T-cell (primary cell): ENCODE measurements around the gene TBC1D22A. TPM values are rescaled to one million over a fixed set of nuclear protein-coding genes. Genes with fewer than 3 reads are reported as not detected.
A peak's percentile ranks its signal among the peaks of the same experiment; 100 is the strongest.

Source experiments
- ATAC-seq, 4 experiments: fragments of 200-7000 bp in 3 of 4; fragments of 150-1000 bp in 1 of 4; cut with Tn5 transposase; replicated peaks in 1 of 4; 1 replicate in 3 of 4; 2 replicates in 1 of 4; pipeline ENCODE4 v1.10.0; 2021; ENCODE audit warnings: moderate library complexity in 3 of 4, mild to moderate bottlenecking in 2 of 4, moderate number of reproducible peaks in 1 of 4
- CTCF ChIA-PET, 2 donors: fragments of 300-600 bp; sonication (Branson Sonifier 250); formaldehyde crosslinking; loops; one replicate each; lab custom pipeline; 2022; ENCODE audit warnings: antibody characterized with exemption in 2 of 2; lab: Charles Lee
- POLR2A ChIA-PET, 2 donors: fragments of 300-600 bp; sonication (Branson Sonifier 250); formaldehyde crosslinking; loops; one replicate each; lab custom pipeline; 2022; ENCODE audit warnings: antibody characterized with exemption in 2 of 2; lab: Charles Lee
- DNase-seq, 35 experiments: peaks; one replicate each; pipeline versions ENCODE4 v3.0.0 to v3.0.0-alpha.2; 2013 to 2023
- H3K27ac ChIP-seq: one replicate; pipeline ENCODE4 v1.5.1; 2013; ENCODE audit warnings: low read length
- H3K27me3 ChIP-seq, 2 experiments: replicated peaks in 1 of 2; 1 replicate in 1 of 2; 2 replicates in 1 of 2; pipeline versions ENCODE4 v1.6.1 to v1.7.0; 2013; ENCODE audit warnings: low read length in 1 of 2, mixed read lengths in 1 of 2; ENCODE audit not compliant: control insufficient read depth in 2 of 2, insufficient read depth in 2 of 2; ENCODE audit errors: extremely low read depth in 1 of 2
- H3K36me3 ChIP-seq, 2 donors: 1 replicate in 1 of 2; 2 replicates in 1 of 2; pipeline versions ENCODE4 v1.6.1 to v1.7.0; 2013; ENCODE audit warnings: low read length in 1 of 2; ENCODE audit not compliant: control insufficient read depth in 2 of 2, insufficient read depth in 1 of 2; ENCODE audit errors: extremely low read depth in 1 of 2
- H3K4me1 ChIP-seq, 2 experiments: 1 replicate in 1 of 2; 2 replicates in 1 of 2; pipeline versions ENCODE4 v1.6.1 to v1.7.0; 2013; ENCODE audit warnings: low read length in 2 of 2, mixed read lengths in 1 of 2; ENCODE audit not compliant: insufficient read depth in 2 of 2, control insufficient read depth in 1 of 2; ENCODE audit errors: extremely low read depth in 1 of 2
- H3K4me3 ChIP-seq, 2 donors: 1 replicate in 1 of 2; 2 replicates in 1 of 2; pipeline versions ENCODE4 v1.5.1 to v1.7.0; 2013; ENCODE audit warnings: mild to moderate bottlenecking in 2 of 2, low read length in 1 of 2, moderate library complexity in 1 of 2; ENCODE audit not compliant: control insufficient read depth in 1 of 2; ENCODE audit errors: extremely low read depth in 1 of 2
- H3K9me3 ChIP-seq: 2 replicates; pipeline ENCODE4 v1.7.0; 2013
- H3K27ac Mint-ChIP-seq, 2 donors: one replicate each; pipeline ENCODE4 v1.8.0; 2020 to 2021; ENCODE audit warnings: mild to moderate bottlenecking in 2 of 2, mixed read lengths in 2 of 2
- H3K27me3 Mint-ChIP-seq, 2 donors: one replicate each; pipeline ENCODE4 v1.8.0; 2021 to 2022; ENCODE audit warnings: mixed read lengths in 2 of 2
- H3K36me3 Mint-ChIP-seq: one replicate; pipeline ENCODE4 v1.8.0; 2021; ENCODE audit warnings: mixed read lengths
- H3K4me1 Mint-ChIP-seq, 3 donors: one replicate each; pipeline ENCODE4 v1.8.0; 2020 to 2022; ENCODE audit warnings: mixed read lengths in 3 of 3, mild to moderate bottlenecking in 1 of 3
- H3K4me3 Mint-ChIP-seq, 3 donors: one replicate each; pipeline ENCODE4 v1.8.0; 2020 to 2022; ENCODE audit warnings: mild to moderate bottlenecking in 3 of 3, mixed read lengths in 3 of 3, moderate library complexity in 3 of 3
- H3K9me3 Mint-ChIP-seq, 3 donors: one replicate each; pipeline ENCODE4 v1.8.0; 2020 to 2022; ENCODE audit warnings: mixed read lengths in 3 of 3
- WGBS: methylation state at CpG from one replicate; pipeline ENCODE4 v1.1.5; 2013; ENCODE audit warnings: missing lambda C conversion rate; ENCODE audit not compliant: insufficient coverage; 5-methylcytosine and 5-hydroxymethylcytosine counted together
- total RNA-seq, 35 experiments: library from RNA in 6 of 35; stranded (reverse) in 6 of 35; fragments of 120-200 nt in 1 of 35; gene quantifications; one replicate each; pipeline versions ENCODE4 v1.2.1 to v1.2.4 and lab custom pipeline; 2013 to 2026

TBC1D22A gene
- total RNA-seq, 5 donors from 2014 or later (not counting 1 experiment from before 2014, with no cell fraction given): 38.3 to 67.8 (median 57.7) TPM

- ChIA-PET POLR2A (no interaction called here), CTCF (no interaction called here)
- Histone ChIP-seq H3K36me3 (peaks cover 7 to 13% of the 10 kb centered on the region in 2 donors), H3K27ac (no peak overlapping the region), H3K27me3 (no peaks in the 10 kb centered on the region), H3K9me3 (peaks cover 7% of the 10 kb centered on the region), H3K4me3 (no peak overlapping the region), H3K4me1 (no peaks in the 10 kb centered on the region)
- DNase-seq: no peak
- Mint-ChIP-seq H3K36me3 (peaks cover 85% of the 10 kb centered on the region), H3K27ac (no peak overlapping the region), H3K4me1 (peaks cover 4 to 26% (median 23%) of the 10 kb centered on the region in 3 donors), H3K27me3 (no peaks in the 10 kb centered on the region), H3K4me3 (no peak overlapping the region), H3K9me3 (peaks cover 10 to 28% (median 20%) of the 10 kb centered on the region in 3 donors)
- WGBS: 87% methylated on average over 4 of the region's 5 CpGs
- no peak for ATAC-seq
These were observed 106.9 kb downstream of the TBC1D22A start for GRCh38 chr22:46869329-46869728.

- no CpG with 5 or more reads among the region's 1 CpG for WGBS
- ChIA-PET CTCF (no interaction called here), POLR2A (no interaction called here)
- no peak overlapping the region for H3K27ac ChIP-seq
- no peaks in the 10 kb centered on the region for H3K4me1 ChIP-seq
- H3K36me3 Mint-ChIP-seq: peaks cover 81% of the 10 kb centered on the region
- peaks cover 4 to 27% (median 27%) of the 10 kb centered on the region in 3 donors for H3K4me1 Mint-ChIP-seq
- DNase-seq (no peak), ATAC-seq (no peak)
- H3K9me3 Mint-ChIP-seq: peaks cover 10 to 28% (median 20%) of the 10 kb centered on the region in 3 donors
- H3K4me3 Mint-ChIP-seq: no peak overlapping the region
- no peak overlapping the region for H3K27ac Mint-ChIP-seq
- no peaks in the 10 kb centered on the region for H3K27me3 Mint-ChIP-seq
- H3K4me3 ChIP-seq: no peak overlapping the region
- H3K27me3 ChIP-seq: no peaks in the 10 kb centered on the region
- H3K9me3 ChIP-seq: peaks cover 7% of the 10 kb centered on the region
- H3K36me3 ChIP-seq: peaks cover 7 to 13% of the 10 kb centered on the region in 2 donors
These were observed 107.5 kb downstream of the TBC1D22A start for GRCh38 chr22:46869831-46870441.

- Histone ChIP-seq H3K9me3 (peaks cover 7% of the 10 kb centered on the region), H3K4me1 (no peaks in the 10 kb centered on the region), H3K36me3 (peaks cover 2 to 12% of the 10 kb centered on the region in 2 donors), H3K27ac (no peak overlapping the region), H3K4me3 (no peak overlapping the region), H3K27me3 (no peaks in the 10 kb centered on the region)
- Mint-ChIP-seq H3K4me1 (peaks cover 7 to 31% (median 30%) of the 10 kb centered on the region in 3 donors), H3K27me3 (no peaks in the 10 kb centered on the region), H3K27ac (no peak overlapping the region), H3K9me3 (peaks cover 10 to 28% (median 20%) of the 10 kb centered on the region in 3 donors), H3K36me3 (peaks cover 64% of the 10 kb centered on the region), H3K4me3 (no peak overlapping the region)
- no peak for ATAC-seq
- DNase-seq: no peak
- ChIA-PET CTCF (no interaction called here), POLR2A (no interaction called here)
- WGBS: no CpG with 5 or more reads among the region's 2 CpGs
These were observed 109.4 kb downstream of the TBC1D22A start for GRCh38 chr22:46871826-46872225.

- DNase-seq (no peak), ATAC-seq (no peak)
- Histone ChIP-seq H3K4me3 (no peak overlapping the region), H3K27me3 (no peaks in the 10 kb centered on the region), H3K27ac (no peak overlapping the region), H3K4me1 (no peaks in the 10 kb centered on the region), H3K36me3 (peaks cover 4 to 5% of the 10 kb centered on the region in 2 donors), H3K9me3 (peaks cover 5% of the 10 kb centered on the region)
- Mint-ChIP-seq H3K27me3 (no peaks in the 10 kb centered on the region), H3K4me3 (no peak overlapping the region), H3K4me1 (peaks cover 25 to 46% (median 44%) of the 10 kb centered on the region in 3 donors), H3K27ac (no peak overlapping the region), H3K9me3 (peaks cover 10 to 23% (median 20%) of the 10 kb centered on the region in 3 donors), H3K36me3 (peaks cover 46% of the 10 kb centered on the region)
- ChIA-PET POLR2A (no interaction called here), CTCF (no interaction called here)
- WGBS: no CpG with 5 or more reads among the region's 4 CpGs
These were observed 112.6 kb downstream of the TBC1D22A start for GRCh38 chr22:46875089-46875488.

GRCh38 chr22:46876357-46876934 lies 114.0 kb downstream of the TBC1D22A start:
- peaks cover 3 to 12% (median 9%) of the 10 kb centered on the region in 3 donors for H3K9me3 Mint-ChIP-seq
- H3K27me3 Mint-ChIP-seq: no peaks in the 10 kb centered on the region
- peaks cover 0 to 10% of the 10 kb centered on the region in 2 donors for H3K36me3 ChIP-seq
- POLR2A ChIA-PET: no interaction called here
- no peaks in the 10 kb centered on the region for H3K4me1 ChIP-seq
- H3K27ac ChIP-seq: no peak overlapping the region
- no peak for ATAC-seq
- CTCF ChIA-PET: no interaction called here
- H3K4me3 Mint-ChIP-seq: no peak overlapping the region
- peaks cover 35 to 54% (median 48%) of the 10 kb centered on the region in 3 donors for H3K4me1 Mint-ChIP-seq
- H3K27me3 ChIP-seq: no peaks in the 10 kb centered on the region
- no peak overlapping the region for H3K4me3 ChIP-seq
- 91% methylated on average over 5 of the region's 7 CpGs for WGBS
- no peak overlapping the region for H3K27ac Mint-ChIP-seq
- peaks cover 41% of the 10 kb centered on the region for H3K36me3 Mint-ChIP-seq
- H3K9me3 ChIP-seq: peaks cover 5% of the 10 kb centered on the region
- DNase-seq: no peak

GRCh38 chr22:46878191-46878948 lies 115.9 kb downstream of the TBC1D22A start:
- 93% methylated on average over 10 of the region's 11 CpGs for WGBS
- peaks cover 40 to 53% (median 43%) of the 10 kb centered on the region in 3 donors for H3K4me1 Mint-ChIP-seq

More at GRCh38 chr22:46878191-46878948, 115.9 kb downstream of the TBC1D22A start:
- no peaks in the 10 kb centered on the region for H3K27me3 Mint-ChIP-seq
- Histone ChIP-seq H3K27ac (peak overlapping the region; percentile 5), H3K9me3 (peaks cover 2% of the 10 kb centered on the region), H3K27me3 (no peaks in the 10 kb centered on the region), H3K4me1 (no peaks in the 10 kb centered on the region), H3K4me3 (no peak overlapping the region), H3K36me3 (peaks cover 0 to 11% of the 10 kb centered on the region in 2 donors)
- peak overlapping the region in 1 of 2 donors; percentile 24 for H3K27ac Mint-ChIP-seq
- H3K4me3 Mint-ChIP-seq: no peak overlapping the region
- CTCF ChIA-PET: interaction anchor here in 1 of 2 donors (0.6 kb wide), 1 partner anchor 108 kb away, joined by 3 read pairs; no protein-coding TSS in a partner anchor
- POLR2A ChIA-PET: no interaction called here
- DNase-seq (no peak), ATAC-seq (no peak)
- H3K36me3 Mint-ChIP-seq: peaks cover 33% of the 10 kb centered on the region
- no peaks in the 10 kb centered on the region for H3K9me3 Mint-ChIP-seq
